Astrocyte (in vitro differentiated cells and primary cell): Measurements from ENCODE around the gene SHISAL1.

Source experiments
- CTCF ChIP-seq: IDR thresholded peaks from 2 replicates; pipeline ENCODE4 v1.5.1; 2011; ENCODE audit warnings: low read depth, mild to moderate bottlenecking, inconsistent platforms, low read length, moderate library complexity; ENCODE audit not compliant: insufficient read depth
- EZH2 ChIP-seq: IDR thresholded peaks from 2 replicates; pipeline ENCODE4 v1.6.1; 2012; ENCODE audit warnings: mild to moderate bottlenecking, low read length, inconsistent platforms; ENCODE audit not compliant: insufficient read depth

- TF ChIP-seq CTCF (no peak), EZH2 (no peak)
These were observed 65.4 kb downstream of the SHISAL1 start for GRCh38 chr22:44247346-44247745.
